IMR-90 (cell line): ENCODE measurements around the gene SCARB1. TPM values are rescaled to one million over a fixed set of nuclear protein-coding genes. Genes with fewer than 3 reads are reported as not detected.
A peak's percentile ranks its signal among the peaks of the same experiment; 100 is the strongest.

Experiments
- ATAC-seq: fragments of 200-7000 bp; cut with Tn5 transposase; 2 replicates; pipeline ENCODE4 v1.9.1; 2020; ENCODE audit warnings: low read depth, mild to moderate bottlenecking, moderate library complexity
- BruUV-seq: library from RNA; stranded (reverse); fragments of 400-500 nt; replicated peaks from 2 replicates; lab custom pipeline; 2021; lab: Mats Ljungman, UMichigan
- CTCF ChIA-PET: fragments of 300-600 bp; formaldehyde crosslinking; extraction: SDS; loops from one replicate; lab custom pipeline; 2021; ENCODE audit warnings: antibody characterized with exemption; lab: Yijun Ruan, JAX
- POLR2A ChIA-PET: fragments of 300-600 bp; sonication (Branson Sonifier 250); formaldehyde crosslinking; loops from one replicate; lab custom pipeline; 2022; ENCODE audit warnings: antibody characterized with exemption; ENCODE audit not compliant: unreplicated experiment; lab: Charles Lee
- DNase-seq: peaks from one replicate; pipeline ENCODE4 v3.0.0; 2013
- H2AFZ ChIP-seq: replicated peaks from 2 replicates; pipeline ENCODE3; 2013; ENCODE audit warnings: low read length, mild to moderate bottlenecking; ENCODE audit not compliant: poor library complexity
- H2AK5ac ChIP-seq: 2 replicates; pipeline ENCODE4 v1.6.1; 2013; ENCODE audit warnings: low read depth, low read length, inconsistent platforms
- H2AK9ac ChIP-seq: replicated peaks from 2 replicates; pipeline ENCODE3; 2013; ENCODE audit warnings: mild to moderate bottlenecking, low read depth, low read length, moderate library complexity; ENCODE audit not compliant: poor library complexity
- H2BK120ac ChIP-seq: 2 replicates; pipeline ENCODE4 v1.6.1; 2013; ENCODE audit warnings: low read depth, low read length, inconsistent platforms
- H2BK15ac ChIP-seq: 3 replicates; pipeline ENCODE4 v1.6.1; 2013; ENCODE audit warnings: low read depth, low read length, inconsistent platforms
- H2BK20ac ChIP-seq: 2 replicates; pipeline ENCODE4 v1.6.1; 2013; ENCODE audit warnings: low read depth, mild to moderate bottlenecking, inconsistent platforms, low read length, moderate library complexity
- H2BK5ac ChIP-seq: 2 replicates; pipeline ENCODE4 v1.6.1; 2013; ENCODE audit warnings: mild to moderate bottlenecking, low read depth, low read length, inconsistent platforms; ENCODE audit not compliant: poor library complexity, severe bottlenecking
- H3K14ac ChIP-seq: replicated peaks from 2 replicates; pipeline ENCODE4 v1.6.1; 2013; ENCODE audit warnings: low read depth, low read length, inconsistent platforms
- H3K18ac ChIP-seq: 2 replicates; pipeline ENCODE4 v1.6.1; 2013; ENCODE audit warnings: low read depth, low read length, control low read depth
- H3K23ac ChIP-seq: 2 replicates; pipeline ENCODE4 v1.6.1; 2013; ENCODE audit warnings: low read depth, low read length, inconsistent platforms
- H3K27ac ChIP-seq: 2 replicates; pipeline ENCODE4 v1.5.1; 2013; ENCODE audit warnings: mild to moderate bottlenecking, control low read depth, low read length; ENCODE audit not compliant: insufficient read depth
- H3K27me3 ChIP-seq: 2 replicates; pipeline ENCODE4 v1.6.1; 2013; ENCODE audit warnings: low read length; ENCODE audit not compliant: control insufficient read depth, insufficient read depth
- H3K36me3 ChIP-seq: 2 replicates; pipeline ENCODE4 v1.6.1; 2013; ENCODE audit warnings: low read length, mixed read lengths; ENCODE audit not compliant: control insufficient read depth, insufficient read depth
- H3K4ac ChIP-seq: 2 replicates; pipeline ENCODE4 v1.6.1; 2013; ENCODE audit warnings: low read depth, low read length, inconsistent platforms
- H3K4me1 ChIP-seq: 2 replicates; pipeline ENCODE4 v1.6.1; 2013; ENCODE audit warnings: low read length, mixed read lengths; ENCODE audit not compliant: control insufficient read depth, insufficient read depth
- H3K4me2 ChIP-seq: 2 replicates; pipeline ENCODE4 v1.6.1; 2013; ENCODE audit warnings: low read depth, mild to moderate bottlenecking, control low read depth, low read length, moderate library complexity
- H3K4me3 ChIP-seq: 2 replicates; pipeline ENCODE4 v1.5.1; 2013; ENCODE audit warnings: low read depth, mild to moderate bottlenecking, control low read depth, low read length, moderate library complexity; ENCODE audit not compliant: insufficient read depth
- H3K56ac ChIP-seq: 2 replicates; pipeline ENCODE4 v1.6.1; 2013; ENCODE audit warnings: low read length, inconsistent platforms; ENCODE audit not compliant: insufficient read depth; ENCODE audit errors: extremely low read depth
- H3K79me1 ChIP-seq, 2 experiments: 2 replicates each; pipeline ENCODE4 v1.6.1; 2013; ENCODE audit warnings: low read length in 2 of 2, inconsistent platforms in 1 of 2, low read depth in 1 of 2
- H3K9ac ChIP-seq: 2 replicates; pipeline ENCODE4 v1.6.1; 2013; ENCODE audit warnings: low read depth, low read length, control low read depth
- H3K9me1 ChIP-seq: 2 replicates; pipeline ENCODE4 v1.6.1; 2013; ENCODE audit warnings: low read length, inconsistent platforms; ENCODE audit not compliant: insufficient read depth
- H3K9me3 ChIP-seq: 2 replicates; pipeline ENCODE4 v1.6.1; 2013; ENCODE audit warnings: low read length; ENCODE audit not compliant: control insufficient read depth, insufficient read depth
- H4K20me1 ChIP-seq: 2 replicates; pipeline ENCODE4 v1.6.1; 2013; ENCODE audit warnings: low read length, inconsistent platforms; ENCODE audit not compliant: insufficient read depth
- H4K5ac ChIP-seq: 2 replicates; pipeline ENCODE4 v1.6.1; 2013; ENCODE audit warnings: mild to moderate bottlenecking, low read depth, low read length, control low read depth
- H4K8ac ChIP-seq, 2 experiments: 2 replicates each; pipeline ENCODE4 v1.6.1; 2013; ENCODE audit warnings: low read depth in 2 of 2, low read length in 2 of 2, control low read depth in 1 of 2, inconsistent platforms in 1 of 2
- H4K91ac ChIP-seq: 2 replicates; pipeline ENCODE4 v1.6.1; 2013; ENCODE audit warnings: low read depth, low read length, inconsistent platforms; ENCODE audit not compliant: insufficient read depth
- BHLHE40 ChIP-seq: fragments of 150-350 bp; IDR thresholded peaks from 2 replicates; pipeline ENCODE4 v1.6.1; 2016; ENCODE audit warnings: mild to moderate bottlenecking, low read depth, low read length
- CEBPB ChIP-seq: IDR thresholded peaks from 2 replicates; pipeline ENCODE4 v1.6.1; 2012; ENCODE audit warnings: low read depth, low read length, improper control_type of control experiment
- MAFK ChIP-seq: IDR thresholded peaks from 2 replicates; pipeline ENCODE4 v1.6.1; 2012; ENCODE audit warnings: low read depth, low read length, improper control_type of control experiment
- MAZ ChIP-seq: IDR thresholded peaks from 2 replicates; pipeline ENCODE4 v1.6.1; 2012; ENCODE audit warnings: low read depth, mild to moderate bottlenecking, low read length, improper control_type of control experiment, moderate library complexity, borderline replicate concordance
- NFE2L2 ChIP-seq: fragments of 150-350 bp; IDR thresholded peaks from 2 replicates; pipeline ENCODE4 v1.6.1; 2016; ENCODE audit warnings: low read depth, mild to moderate bottlenecking, low read length
- POLR2A ChIP-seq: IDR thresholded peaks from 2 replicates; pipeline ENCODE4 v1.6.1; 2012; ENCODE audit warnings: mild to moderate bottlenecking, low read depth, low read length
- RAD21 ChIP-seq: IDR thresholded peaks from 2 replicates; pipeline ENCODE4 v1.6.1; 2012; ENCODE audit warnings: low read length, improper control_type of control experiment
- RFX5 ChIP-seq: IDR thresholded peaks from 2 replicates; pipeline ENCODE4 v1.8.0; 2012; ENCODE audit warnings: low read depth, mild to moderate bottlenecking, low read length, moderate library complexity
- SMC3 ChIP-seq: fragments of 150-350 bp; IDR thresholded peaks from 2 replicates; pipeline ENCODE4 v1.6.1; 2016; ENCODE audit warnings: low read depth, mild to moderate bottlenecking, antibody characterized with exemption, low read length, moderate library complexity
- USF2 ChIP-seq: fragments of 150-350 bp; IDR thresholded peaks from 2 replicates; pipeline ENCODE4 v1.6.1; 2017; ENCODE audit warnings: mild to moderate bottlenecking, antibody characterized with exemption, low read length, low read depth
- WGBS, 2 experiments: methylation state at CpG; one replicate each; pipeline versions ENCODE4 v1.1.5 to v1.1.7; 2013; ENCODE audit warnings: missing lambda C conversion rate in 2 of 2; ENCODE audit not compliant: insufficient read length in 1 of 2; ENCODE audit errors: extremely low coverage in 2 of 2; 5-methylcytosine and 5-hydroxymethylcytosine counted together
- dilution Hi-C: fragments of 300-500 bp; cut with HindIII; formaldehyde crosslinking; loops from one replicate; pipeline ENCODE4 v1.14.3; 2018; ENCODE audit warnings: low sequenced_read_pairs; ENCODE audit not compliant: unreplicated experiment
- in situ Hi-C: fragments of 300-500 bp; cut with MboI; formaldehyde crosslinking; loops from 3 replicates; pipeline ENCODE4 v1.14.3; 2019; ENCODE audit warnings: low sequenced_read_pairs, inconsistent platforms, mixed read lengths
- intact Hi-C: fragments of 100-400 bp; cut with micrococcal nuclease; formaldehyde crosslinking; loops from 2 replicates; pipeline ENCODE4 v1.10.0; 2022
- polyA plus RNA-seq, 3 experiments: library from polyadenylated mRNA; depleted of rRNA; stranded (reverse); fragments of >200 nt; gene quantifications; 2 replicates each; pipeline ENCODE4 v1.2.3, GENCODE V29; 2012; ENCODE audit warnings: low replicate concordance in 1 of 3
- total RNA-seq: library from RNA; depleted of rRNA; stranded (reverse); fragments of >200 nt; gene quantifications from 2 replicates; pipeline ENCODE4 v1.2.3, GENCODE V29; 2012
- TF ChIP-seq, protein P1 (sequence below): conservative IDR thresholded peaks from 2 replicates; pipeline ENCODE4 v1.5.1; 2012; ENCODE audit warnings: mild to moderate bottlenecking, low read depth, low read length, improper control_type of control experiment

SCARB1 gene
- total and polyA plus RNA-seq, 2 of the 4 experiments (the other 2 are of a cell fraction): 3.0 to 24.8 TPM

DNA sequence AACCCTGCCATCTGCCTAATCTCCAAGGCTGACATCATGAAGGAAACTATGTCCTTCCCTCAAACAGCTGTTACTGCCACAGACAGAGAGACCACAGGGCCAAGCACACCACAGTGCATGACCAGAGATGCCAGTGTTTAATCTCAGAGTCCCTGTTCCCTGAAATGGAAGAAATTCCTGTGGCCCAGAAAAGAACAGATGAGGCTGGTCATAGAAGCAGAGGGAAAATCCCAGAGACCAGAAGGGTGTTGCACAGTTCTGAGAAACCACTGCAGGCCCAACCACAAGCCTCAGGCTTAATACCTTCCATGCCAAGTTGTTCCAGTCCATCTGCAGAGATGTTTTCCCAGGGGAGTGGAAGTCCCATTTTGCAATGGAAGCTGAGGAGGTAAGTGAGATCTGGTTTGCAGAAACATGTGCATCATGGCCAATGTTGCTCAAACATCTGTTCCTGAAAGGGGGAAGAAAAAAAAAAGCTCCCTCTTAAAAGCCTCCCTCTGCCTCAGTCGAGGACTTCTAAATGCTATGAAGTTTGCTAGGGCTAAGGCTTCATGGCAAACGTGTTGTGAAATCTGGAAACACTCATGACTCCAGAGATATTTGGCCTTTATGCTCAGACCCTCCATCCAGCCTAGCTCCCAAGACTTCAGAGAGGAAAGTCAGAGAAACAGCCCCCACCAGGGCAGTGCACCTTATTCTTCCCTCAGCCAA is 98.6 kb downstream of the SCARB1 start (continued):
- TF ChIP-seq RFX5 (no peak), NFE2L2 (no peak)

GRCh38 chr12:124764451-124764850 is 99.2 kb downstream of the SCARB1 start:
- H3K9me1 ChIP-seq: peaks cover 4% of the 10 kb centered on the region; the same call in 1 of the 2 replicates
- peak overlapping the region; percentile 26; the same call in 1 of the 2 replicates for H4K91ac ChIP-seq
- peak overlapping the region; percentile 66; the same call in 1 of the 2 replicates for H3K27ac ChIP-seq
- ATAC-seq (no peak), DNase-seq (peak; percentile 74)
- H2AFZ ChIP-seq: no peak overlapping the region
- peak overlapping the region; percentile 12; the same call in 1 of the 2 replicates for H3K14ac ChIP-seq
- peaks cover under 1% of the 10 kb centered on the region; the same call in 1 of the 2 replicates for H3K27me3 ChIP-seq
- no peaks in the 10 kb centered on the region for H3K36me3 ChIP-seq
- dilution Hi-C loops (no loop called here), intact Hi-C loops (loop anchor here (10.0 kb wide), 1 partner anchor 110 kb away; no protein-coding TSS in a partner anchor), in situ Hi-C loops (no loop called here)
- H3K23ac ChIP-seq: peak overlapping the region; percentile 1; the same call in 1 of the 2 replicates
- H2AK5ac ChIP-seq: peak overlapping the region; percentile 80
- no TSS peak for BruUV-seq
- peak overlapping the region; percentile 18 for H2AK9ac ChIP-seq
- H3K4me1 ChIP-seq: peaks cover 27% of the 10 kb centered on the region
- H3K9ac ChIP-seq: no peak overlapping the region
- no peak overlapping the region for H3K56ac ChIP-seq
- H4K20me1 ChIP-seq: peaks cover 15% of the 10 kb centered on the region
- WGBS, 2 experiments: no CpG with 5 or more reads among the region's 3 CpGs
- H3K79me1 ChIP-seq: peaks cover 0 to 4% of the 10 kb centered on the region in 2 experiments; a peak in 1 of 4 replicates
- ChIA-PET CTCF (interaction anchor here (0.6 to 2.9 kb wide), 7 partner anchors 23 to 426 kb away, joined by 3 to 13 read pairs (median 4); no protein-coding TSS in a partner anchor), POLR2A (no interaction called here)
- H4K8ac ChIP-seq: peak overlapping the region in 1 of 2 experiments; percentile 68; a peak in 1 of 4 replicates
- no peak overlapping the region for H3K4me2 ChIP-seq
- H2BK20ac ChIP-seq: peak overlapping the region; percentile 54; the same call in 1 of the 2 replicates
- TF ChIP-seq CEBPB (no peak), RAD21 (peak; percentile 75), SMC3 (peak; percentile 73), BHLHE40 (no peak), USF2 (no peak), POLR2A (no peak), MAFK (no peak), MAZ (no peak)
- TF ChIP-seq, protein P1, sequence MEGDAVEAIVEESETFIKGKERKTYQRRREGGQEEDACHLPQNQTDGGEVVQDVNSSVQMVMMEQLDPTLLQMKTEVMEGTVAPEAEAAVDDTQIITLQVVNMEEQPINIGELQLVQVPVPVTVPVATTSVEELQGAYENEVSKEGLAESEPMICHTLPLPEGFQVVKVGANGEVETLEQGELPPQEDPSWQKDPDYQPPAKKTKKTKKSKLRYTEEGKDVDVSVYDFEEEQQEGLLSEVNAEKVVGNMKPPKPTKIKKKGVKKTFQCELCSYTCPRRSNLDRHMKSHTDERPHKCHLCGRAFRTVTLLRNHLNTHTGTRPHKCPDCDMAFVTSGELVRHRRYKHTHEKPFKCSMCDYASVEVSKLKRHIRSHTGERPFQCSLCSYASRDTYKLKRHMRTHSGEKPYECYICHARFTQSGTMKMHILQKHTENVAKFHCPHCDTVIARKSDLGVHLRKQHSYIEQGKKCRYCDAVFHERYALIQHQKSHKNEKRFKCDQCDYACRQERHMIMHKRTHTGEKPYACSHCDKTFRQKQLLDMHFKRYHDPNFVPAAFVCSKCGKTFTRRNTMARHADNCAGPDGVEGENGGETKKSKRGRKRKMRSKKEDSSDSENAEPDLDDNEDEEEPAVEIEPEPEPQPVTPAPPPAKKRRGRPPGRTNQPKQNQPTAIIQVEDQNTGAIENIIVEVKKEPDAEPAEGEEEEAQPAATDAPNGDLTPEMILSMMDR: peak; percentile 67
- peak overlapping the region; percentile 8 for H3K18ac ChIP-seq
- H2BK120ac ChIP-seq: peak overlapping the region; percentile 73
- H2BK5ac ChIP-seq: peak overlapping the region; percentile 77
- no peaks in the 10 kb centered on the region for H3K9me3 ChIP-seq
- H2BK15ac ChIP-seq: peak overlapping the region; percentile 49; the same call in 1 of the 3 replicates
- no peak overlapping the region for H3K4me3 ChIP-seq
- H3K4ac ChIP-seq: peak overlapping the region; percentile 74
- H4K5ac ChIP-seq: no peak overlapping the region
